ENCODE data around the gene UBE2QL1.

The UBE2QL1 gene

DNA sequence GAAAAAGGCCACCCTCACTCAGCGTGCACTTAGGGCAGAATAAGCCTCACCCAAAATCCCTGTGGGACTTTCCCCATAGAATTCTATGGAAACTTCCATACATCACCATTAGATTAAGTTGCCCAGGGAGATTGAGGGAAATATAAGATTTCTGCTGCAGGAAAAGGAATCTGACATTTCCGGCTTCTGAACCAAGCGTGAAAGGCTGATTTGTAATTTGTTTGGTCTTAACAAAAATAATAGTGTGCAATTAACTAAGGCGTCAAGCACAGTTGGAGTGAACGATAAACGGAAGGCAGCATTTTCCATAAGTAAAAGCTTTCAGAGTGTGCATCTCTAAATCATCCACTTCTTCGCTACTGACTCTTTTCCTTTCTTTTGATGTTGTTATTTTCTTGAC lies 14.0 kb downstream of the UBE2QL1 start:
- TF ChIP-seq, protein P1, sequence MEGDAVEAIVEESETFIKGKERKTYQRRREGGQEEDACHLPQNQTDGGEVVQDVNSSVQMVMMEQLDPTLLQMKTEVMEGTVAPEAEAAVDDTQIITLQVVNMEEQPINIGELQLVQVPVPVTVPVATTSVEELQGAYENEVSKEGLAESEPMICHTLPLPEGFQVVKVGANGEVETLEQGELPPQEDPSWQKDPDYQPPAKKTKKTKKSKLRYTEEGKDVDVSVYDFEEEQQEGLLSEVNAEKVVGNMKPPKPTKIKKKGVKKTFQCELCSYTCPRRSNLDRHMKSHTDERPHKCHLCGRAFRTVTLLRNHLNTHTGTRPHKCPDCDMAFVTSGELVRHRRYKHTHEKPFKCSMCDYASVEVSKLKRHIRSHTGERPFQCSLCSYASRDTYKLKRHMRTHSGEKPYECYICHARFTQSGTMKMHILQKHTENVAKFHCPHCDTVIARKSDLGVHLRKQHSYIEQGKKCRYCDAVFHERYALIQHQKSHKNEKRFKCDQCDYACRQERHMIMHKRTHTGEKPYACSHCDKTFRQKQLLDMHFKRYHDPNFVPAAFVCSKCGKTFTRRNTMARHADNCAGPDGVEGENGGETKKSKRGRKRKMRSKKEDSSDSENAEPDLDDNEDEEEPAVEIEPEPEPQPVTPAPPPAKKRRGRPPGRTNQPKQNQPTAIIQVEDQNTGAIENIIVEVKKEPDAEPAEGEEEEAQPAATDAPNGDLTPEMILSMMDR (IDR thresholded peaks at IDR 0.05; ENCODE audit: extremely low read depth, missing control alignments): no peak

DNA sequence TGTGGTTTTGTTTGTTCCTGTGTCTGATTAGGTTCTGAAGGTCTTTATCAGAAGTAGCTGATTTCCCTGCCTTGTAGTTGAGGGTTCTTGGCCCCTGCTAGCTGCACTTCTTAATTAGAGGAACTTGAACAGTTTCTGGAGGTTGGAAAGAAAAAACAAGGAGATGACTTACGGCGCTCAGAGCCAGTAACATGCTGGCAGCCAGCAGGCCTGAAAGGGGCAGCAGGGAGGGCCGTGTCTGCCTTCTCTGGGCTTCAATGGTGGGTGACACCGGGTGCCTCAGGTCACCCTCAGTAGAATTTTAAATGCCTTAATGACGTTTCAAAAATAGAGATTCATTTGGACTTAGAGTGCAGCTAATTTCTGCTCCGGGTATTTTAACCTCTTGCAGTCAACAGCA lies 15.8 kb downstream of the UBE2QL1 start:
- TF ChIP-seq, protein P1 (IDR thresholded peaks at IDR 0.05; ENCODE audit: extremely low read depth, missing control alignments): no peak
- no peak for DNase-seq (ENCODE audit: low spot score)

More for the DNA sequence above, 14.0 kb downstream of the UBE2QL1 start:
- DNase-seq (ENCODE audit: low spot score): no peak

DNA sequence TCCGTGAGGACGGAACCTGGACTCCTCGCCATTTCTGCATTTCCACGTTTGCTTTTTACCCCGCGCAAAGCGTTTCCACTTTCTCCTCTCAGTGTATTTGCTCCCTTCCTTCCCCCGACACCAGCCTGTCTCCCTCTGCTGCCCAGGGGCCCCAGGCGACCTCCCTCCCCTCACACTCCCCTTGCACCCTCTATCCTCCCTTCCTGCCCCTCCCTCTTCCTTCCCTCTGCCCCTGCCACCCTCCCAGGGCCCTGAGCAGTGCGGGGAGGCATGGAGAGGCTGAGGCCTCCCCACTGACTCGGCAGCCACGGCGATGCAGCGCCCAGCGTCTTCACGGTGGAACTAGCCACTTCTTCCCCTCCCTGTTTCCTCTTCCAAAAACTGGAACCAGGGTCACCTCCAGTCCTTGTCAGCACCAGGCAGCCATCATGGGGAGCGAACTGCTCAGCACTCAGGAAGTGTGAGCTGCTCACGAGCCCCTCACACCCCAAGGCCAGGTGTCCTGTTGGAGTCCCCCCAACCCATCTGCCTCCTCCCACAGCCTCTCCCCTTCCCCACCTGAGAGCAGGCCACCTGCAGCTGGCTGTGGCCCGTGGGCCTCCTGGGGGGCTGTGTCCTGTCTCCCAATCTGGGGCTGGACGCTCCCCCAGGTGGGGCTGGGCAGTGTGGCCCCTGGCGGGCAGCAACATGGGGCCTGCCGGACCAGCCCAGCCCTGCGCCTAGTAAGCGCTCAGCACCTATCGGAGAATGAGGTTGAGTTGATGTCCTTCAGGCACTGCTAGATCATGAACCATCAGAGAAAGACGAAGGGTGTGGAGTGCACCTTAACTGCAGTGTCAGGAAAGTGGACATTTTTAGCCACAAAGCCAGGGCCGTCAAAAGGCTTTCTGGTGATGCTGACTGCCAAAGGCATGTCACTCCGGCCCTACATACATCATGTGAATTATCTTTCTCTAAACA lies 17.5 kb downstream of the UBE2QL1 start:
- DNase-seq (ENCODE audit: low spot score): no peak
- TF ChIP-seq, protein P1 (IDR thresholded peaks at IDR 0.05; ENCODE audit: extremely low read depth, missing control alignments): no peak

GRCh38 chr5:6466975-6467567 lies 18.4 kb downstream of the UBE2QL1 start:
- TF ChIP-seq, protein P1 (IDR thresholded peaks at IDR 0.05; ENCODE audit: extremely low read depth, missing control alignments): no peak

GRCh38 chr5:6467591-6467990 lies 18.9 kb downstream of the UBE2QL1 start:
- TF ChIP-seq, protein P1 (IDR thresholded peaks at IDR 0.05; ENCODE audit: extremely low read depth, missing control alignments): no peak
- no peak for DNase-seq (ENCODE audit: low spot score)

More at GRCh38 chr5:6466975-6467567, 18.4 kb downstream of the UBE2QL1 start:
- no peak for DNase-seq (ENCODE audit: low spot score)

DNA sequence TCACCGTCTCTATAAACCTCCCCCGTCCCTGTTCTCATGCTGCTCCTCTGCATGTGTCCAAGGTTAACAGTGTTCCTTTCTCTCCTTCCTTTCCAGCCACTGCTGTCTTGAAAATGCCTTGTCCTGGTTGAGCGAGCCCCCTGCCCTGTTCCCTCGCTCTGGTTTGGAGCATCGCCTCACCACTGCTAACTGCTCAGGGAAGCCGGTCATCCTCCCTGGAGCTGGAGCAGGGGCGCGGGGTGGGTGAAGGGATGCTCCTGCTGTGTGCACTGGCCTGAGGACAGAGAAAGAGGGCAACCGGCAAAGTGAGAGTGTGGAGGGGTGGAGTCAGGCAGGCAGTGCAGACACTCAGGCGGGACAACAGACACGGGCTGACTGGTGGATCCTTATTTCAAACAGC lies 19.4 kb downstream of the UBE2QL1 start:
- TF ChIP-seq, protein P1 (IDR thresholded peaks at IDR 0.05; ENCODE audit: extremely low read depth, missing control alignments): no peak
- no peak for DNase-seq (ENCODE audit: low spot score)

GRCh38 chr5:6468870-6469269 lies 20.2 kb downstream of the UBE2QL1 start:
- no peak for DNase-seq (ENCODE audit: low spot score)
- TF ChIP-seq, protein P1 (IDR thresholded peaks at IDR 0.05; ENCODE audit: extremely low read depth, missing control alignments): no peak

All from GM20000 (cell line).